NCI-H524 treated with DMSO at 0.1 percent for 48 hours (cell line): ENCODE results near the gene FOXI1.
A peak's percentile ranks its signal among the peaks of the same experiment; 100 is the strongest.

ENCODE experiments used
- DNase-seq: peaks from one replicate; lab custom pipeline; 2025; lab: John Stamatoyannopoulos, UW

FOXI1 gene

DNA sequence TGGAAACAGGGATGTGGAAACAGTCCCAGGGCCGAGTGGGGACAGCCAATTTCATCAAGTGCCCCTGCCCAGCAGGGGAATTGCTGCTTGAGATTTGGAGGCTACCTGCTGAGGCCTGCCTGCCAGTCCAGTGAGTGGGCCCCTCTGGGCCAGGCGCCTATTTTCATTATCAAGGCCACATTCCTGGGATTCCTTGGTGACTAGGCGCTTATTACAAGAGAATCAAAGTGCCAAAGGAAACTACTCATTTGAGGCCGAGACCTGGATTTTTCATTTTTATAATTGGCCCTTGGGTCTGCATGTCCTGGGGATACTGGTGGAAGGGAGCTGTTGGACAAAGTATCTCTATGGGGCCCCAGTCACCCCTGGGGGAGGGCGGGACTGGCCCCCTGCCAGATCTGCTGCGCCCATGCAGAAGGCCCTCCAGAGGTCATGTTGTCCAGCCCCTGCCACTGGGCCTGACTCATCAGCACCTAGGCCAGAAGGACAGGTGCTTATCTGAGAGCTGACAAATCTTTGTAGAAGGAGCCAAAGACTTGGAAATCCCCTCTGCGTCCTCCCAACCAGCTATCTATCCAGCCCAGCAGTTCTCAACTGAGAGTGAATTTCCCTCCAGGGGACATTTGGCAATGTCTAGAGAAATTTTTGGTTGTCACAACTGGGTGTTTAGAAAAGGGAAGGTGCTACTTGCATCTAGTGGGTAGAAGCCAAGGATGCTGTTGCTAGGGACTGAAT, 45.6 kb downstream of the FOXI1 start:
- no peak for DNase-seq

DNA sequence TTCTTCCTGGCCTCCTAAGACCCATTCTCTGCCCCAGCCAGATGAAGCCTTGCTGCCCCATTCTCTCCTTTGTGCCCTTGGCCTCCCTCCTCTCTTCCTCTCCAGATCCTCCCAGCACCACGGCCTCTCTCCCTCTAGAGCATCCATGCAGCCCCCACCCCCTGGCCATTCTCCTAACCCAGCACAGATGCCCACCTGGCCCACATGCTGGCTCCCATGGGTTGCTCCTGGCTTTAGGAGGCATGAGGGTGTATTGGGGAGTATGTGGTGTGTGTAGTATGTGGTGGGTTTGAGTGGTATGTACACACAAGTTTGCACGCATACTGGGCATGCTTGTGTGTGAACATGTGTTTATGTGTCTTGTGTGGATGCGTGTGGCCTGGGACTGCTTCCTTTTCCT, 47.1 kb downstream of the FOXI1 start:
- DNase-seq, result no peak

DNA sequence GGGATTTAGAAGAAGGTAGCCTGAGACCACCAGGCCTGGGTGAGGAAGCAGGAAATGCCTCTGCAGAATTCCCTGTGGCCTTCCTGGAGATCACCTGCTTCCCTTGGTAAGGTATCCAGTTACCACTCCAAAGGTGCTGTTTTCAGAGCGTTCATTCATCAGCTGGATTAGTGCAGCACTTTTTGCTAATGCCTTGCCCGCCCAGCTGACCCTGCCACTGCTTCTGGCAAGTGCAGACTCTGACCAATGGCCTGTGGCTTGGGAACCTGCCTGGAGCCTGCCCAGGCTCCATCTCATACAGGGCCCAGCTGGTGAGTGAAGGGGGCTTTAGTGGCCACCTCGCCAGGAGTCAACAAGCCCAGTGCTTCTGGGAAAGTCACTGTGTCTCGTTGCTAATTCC, 48.6 kb downstream of the FOXI1 start:
- DNase-seq, result peak; percentile 33

DNA sequence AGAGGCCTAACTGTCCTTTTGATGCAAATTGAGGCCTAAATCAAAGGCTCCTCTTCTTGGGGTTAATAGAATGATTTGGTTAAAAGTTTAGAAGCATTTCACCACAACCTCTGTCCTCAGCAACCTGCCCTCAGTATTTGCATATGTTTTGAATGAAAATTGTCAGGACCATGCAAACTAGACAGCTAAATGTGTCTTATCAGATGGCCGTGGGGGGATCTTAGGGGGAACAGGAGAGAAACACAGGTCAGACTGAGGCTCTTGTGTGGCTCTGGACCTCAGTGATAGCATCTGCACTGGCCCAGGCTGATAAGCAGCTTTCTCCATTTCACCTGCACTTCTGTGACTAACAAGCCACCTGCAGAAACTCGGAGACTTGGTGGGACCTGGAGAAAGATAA, 49.0 kb downstream of the FOXI1 start:
- DNase-seq, result no peak

DNA sequence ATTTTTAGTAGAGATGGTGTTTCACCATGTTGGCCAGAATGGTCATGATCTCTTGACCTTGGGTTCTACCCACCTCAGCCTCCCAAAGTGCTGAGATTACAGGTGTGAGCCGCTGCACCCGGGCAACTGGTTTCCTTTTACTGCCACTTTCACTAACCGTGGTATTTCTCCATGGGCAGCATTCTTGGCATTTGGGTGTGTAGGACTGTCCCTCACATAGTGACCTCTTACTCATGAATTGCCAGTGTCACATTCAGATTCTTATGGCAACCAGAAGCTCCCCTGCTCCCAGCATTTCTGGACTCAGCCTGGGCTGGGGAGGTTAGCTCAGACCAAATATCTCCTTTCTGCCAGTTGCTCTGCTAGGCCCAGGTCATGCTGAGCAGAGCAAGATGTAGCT, 50.1 kb downstream of the FOXI1 start:
- DNase-seq, result no peak

DNA sequence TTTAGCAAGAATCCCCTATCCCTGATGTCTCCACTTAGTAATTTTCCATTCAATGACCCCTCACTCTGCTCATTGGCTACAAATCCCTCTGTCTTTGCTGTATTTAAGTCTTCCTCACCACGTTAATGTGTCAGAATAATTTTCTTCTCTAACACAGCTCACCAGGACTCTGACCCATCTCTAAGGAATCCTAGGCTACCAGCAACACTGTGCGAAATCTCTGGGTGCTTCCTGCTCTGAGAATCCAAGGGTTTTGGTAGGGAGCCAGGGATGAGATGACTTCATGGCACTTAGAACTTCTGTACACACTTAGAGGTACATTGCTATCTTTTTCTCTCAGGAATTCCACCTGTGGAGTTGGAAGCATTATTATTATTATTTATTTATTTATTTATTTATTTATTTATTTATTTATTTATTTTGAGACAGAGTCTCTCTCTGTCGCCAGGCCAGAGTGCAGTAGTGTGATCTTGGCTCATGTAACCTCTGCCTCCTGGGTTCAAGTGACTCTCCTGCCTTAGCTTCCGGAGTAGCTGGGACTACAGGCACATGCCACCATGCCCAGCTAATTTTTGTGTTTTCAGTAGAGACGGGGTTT, 53.5 kb downstream of the FOXI1 start:
- no peak for DNase-seq
